Cerebellar cortex (tissue), 1 donor: ENCODE data around the gene PRR5.
"Not testable (repeated sequence)": the region's sequence is repeated elsewhere in the genome, so short reads cannot be mapped to it uniquely, and the experiment has no call there.

Experiments used
- DNase-seq: peaks from one replicate; pipeline ENCODE4 v3.0.0-alpha.2; 2015; ENCODE audit warnings: low spot score

Gene PRR5

DNA sequence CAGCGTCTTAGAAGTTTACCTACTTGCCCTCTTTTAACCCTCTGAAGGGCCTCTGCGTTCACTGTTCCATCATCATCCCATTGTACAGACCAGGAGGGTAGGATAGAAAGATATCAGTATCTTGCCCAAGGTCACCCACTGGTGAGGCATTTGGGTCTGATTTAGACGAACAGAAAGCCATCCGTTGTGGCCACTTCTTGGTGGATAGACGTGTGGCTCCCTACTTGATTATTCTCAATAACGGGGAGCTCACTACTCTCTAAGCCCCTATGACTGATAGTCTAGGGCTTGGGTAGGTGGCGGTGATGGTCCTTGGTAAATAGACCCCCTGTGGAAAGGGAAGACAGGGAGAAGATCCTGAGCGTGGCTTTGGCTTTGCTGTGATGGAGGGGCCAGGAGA, 28.6 kb upstream of the PRR5 start:
- no peak for DNase-seq

DNA sequence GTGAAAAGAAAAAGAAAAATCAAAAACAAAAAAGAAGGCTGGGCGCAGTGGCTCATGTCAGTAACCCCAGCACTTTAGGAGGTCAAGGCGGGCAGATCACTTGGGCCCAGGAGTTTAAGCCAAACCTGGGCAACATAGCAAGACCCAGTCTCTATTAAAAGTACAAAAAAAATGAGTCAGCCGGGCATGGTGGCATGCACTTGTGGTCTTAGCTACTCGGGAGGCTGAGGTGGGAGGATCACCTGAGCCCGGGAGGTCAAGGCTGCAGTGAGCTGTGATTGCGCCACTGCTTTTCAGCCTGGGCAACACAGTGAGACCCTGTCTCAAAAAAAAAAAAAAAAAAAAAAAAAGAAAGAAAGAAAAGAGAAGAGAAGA, 26.0 kb upstream of the PRR5 start:
- DNase-seq = not testable (repeated sequence)

DNA sequence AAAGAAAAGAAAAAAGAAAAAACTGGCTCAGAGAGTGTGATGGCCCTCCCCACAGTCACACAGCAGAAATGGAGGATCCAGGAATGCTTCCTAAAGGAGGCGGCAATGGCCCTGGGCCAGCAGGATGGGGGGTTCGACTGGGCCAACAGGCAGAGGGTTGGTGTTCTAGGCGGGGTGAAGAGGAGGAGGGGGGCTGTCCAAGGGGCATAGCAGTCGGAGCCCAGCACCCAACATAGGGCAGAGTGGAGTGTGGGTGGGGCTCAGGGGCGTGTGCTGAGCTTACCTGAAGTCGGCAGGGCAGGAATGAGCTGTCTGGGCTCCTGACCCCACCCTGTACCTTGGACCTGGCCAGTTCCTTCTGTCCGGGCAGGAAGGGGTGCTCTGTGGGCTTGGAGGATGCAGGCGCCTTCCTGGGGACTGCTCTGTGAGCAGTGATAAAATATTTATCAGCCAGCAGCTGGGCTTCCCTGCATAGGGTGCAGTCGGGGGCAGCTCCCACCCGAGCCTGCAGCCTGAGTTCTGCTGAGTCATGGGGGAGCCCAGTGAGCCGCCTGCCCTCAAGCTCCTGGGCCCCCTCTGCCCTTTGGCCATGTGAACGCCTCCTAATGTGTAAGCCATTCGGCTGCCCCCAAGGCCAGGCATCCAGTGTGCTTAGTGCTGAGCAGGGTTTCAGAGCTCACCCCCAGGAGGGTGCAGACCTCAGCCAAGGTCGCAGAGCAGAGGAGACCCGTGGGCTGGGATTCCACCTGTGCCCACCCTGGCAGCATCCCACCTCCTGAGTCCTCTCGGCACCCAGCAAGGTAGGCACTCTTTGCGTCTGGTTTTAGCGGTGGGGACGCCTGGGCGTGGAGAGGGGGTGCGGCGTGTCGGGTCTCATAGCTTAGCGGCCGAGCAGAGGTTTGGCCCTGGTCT, 25.3 kb upstream of the PRR5 start:
- no peak for DNase-seq

DNA sequence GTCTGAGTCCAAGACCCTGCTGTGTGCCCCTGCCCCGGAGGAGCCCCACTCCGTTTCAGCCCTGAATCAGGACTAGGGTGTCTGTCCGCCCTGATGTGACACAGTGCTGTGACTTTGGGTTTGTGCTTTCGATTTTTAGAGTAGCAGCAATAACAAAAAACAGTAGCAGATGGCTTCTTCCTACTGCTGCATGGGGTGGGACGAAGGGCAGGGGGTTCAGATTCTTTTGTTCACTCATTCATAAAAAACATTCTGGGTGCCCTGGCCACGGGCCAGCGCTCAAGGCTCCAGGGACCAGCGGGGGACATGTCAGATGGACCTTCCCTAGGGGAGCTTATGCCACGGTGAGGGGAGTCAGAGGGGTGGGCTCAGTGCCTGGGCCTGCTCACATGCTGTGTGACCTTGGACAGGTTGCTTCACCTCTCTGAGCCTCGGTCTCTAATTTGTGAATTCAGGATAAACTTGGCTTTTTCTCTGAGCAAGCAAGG, 24.6 kb upstream of the PRR5 start:
- DNase-seq = no peak

DNA sequence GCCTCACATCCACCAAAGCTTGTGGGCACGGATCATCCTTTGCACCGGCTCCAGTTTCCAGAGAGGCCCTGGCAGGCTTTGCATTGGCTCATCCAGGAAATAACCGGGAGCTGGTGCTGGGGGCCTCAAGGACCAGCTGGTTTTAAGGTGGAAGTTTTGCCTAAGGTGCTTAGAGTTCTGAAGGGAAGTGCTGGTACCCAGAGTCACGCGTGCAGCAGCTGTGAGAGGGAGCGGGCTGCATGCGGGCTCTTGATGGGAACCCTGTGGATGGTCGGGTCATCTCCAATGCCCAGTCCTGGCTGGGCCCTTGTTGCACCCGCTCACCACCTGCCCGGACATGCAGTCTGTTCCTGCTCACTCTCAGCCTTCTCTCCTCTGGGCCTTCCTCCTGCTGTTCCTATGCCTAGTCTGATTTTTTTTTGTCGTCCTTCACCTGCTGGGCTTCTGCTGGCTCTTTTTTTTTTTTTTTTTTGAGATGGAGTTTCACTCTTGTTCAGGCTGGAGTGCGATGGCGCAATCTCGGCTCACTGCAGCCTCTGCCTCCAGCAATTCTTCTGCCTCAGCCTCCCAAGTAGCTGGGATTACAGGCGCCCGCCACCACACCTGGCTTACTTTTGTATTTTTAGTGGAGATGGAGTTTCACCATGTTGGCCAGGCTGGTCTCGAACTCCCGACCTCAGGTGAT, 24.0 kb upstream of the PRR5 start:
- DNase-seq = no peak

DNA sequence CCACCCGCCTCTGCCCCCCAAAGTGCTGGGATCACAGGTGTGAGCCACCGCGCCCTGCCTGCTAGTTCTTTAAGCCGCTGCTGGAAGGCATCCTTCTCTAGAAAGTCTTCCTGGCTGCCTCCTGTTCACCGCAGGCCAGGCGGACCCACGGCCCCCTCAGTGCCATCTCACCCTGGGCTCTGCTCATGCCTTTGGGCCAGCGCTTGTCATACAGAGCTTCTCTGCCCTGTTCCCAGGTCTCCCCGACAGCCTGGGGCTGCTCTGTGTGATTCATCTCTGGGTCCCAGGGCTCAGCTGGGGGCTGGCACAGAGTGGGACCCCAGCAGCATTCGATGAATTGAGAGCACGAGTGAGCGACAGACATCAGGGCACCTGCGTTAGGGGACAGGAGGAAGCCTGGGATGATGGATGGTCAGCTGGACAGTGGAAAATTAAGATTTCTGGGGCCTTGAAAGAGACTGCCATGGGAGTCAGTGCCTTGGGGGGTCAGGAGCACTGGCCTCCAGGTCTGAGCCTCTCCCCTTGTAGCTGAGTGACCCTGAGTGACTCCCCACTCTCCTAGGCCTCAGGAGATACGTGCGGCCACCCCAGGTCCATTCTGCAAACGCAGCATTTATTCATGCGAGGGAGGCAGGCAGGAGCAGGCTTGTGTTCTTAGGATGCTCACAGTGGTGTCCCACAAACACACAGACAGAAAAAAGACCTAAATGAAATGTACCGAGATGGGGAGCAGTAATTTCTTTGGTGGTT, 23.3 kb upstream of the PRR5 start:
- DNase-seq = no peak

DNA sequence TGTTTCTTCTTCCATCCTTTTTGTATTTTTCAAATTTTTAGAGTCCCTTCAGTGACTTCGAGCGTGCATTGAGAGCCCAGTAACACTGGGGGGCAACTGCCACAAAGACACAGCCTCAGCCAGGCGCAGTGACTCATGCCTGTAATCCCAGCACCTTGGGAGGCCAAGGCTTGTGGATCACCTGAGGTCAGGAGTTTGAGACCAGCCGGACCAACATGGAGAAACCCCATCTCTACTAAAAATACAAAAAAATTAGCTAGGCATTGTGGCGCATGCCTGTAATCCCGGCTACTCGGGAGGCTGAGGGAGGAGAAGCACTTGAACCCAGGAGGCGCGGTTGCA, 22.7 kb upstream of the PRR5 start:
- not testable (repeated sequence) for DNase-seq

DNA sequence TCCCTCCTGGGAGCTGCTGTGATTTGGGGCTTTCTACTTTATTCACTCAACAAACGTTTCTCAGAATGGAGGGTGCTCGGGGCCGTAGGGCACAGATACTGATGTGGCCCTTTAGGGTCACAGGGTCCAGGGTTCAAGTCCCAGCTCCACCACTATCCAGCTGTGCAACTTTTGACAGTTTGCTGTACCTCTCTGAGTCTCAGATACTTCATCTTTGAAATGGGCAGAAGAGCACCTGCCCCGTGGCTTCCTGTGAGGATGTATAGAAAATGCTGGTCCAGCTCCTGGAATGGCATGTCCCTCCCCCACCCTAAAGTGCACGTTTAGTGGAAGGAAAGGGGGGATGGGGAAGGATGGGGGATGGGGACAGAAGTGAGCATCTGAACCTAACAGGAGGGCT, 21.9 kb upstream of the PRR5 start:
- DNase-seq = no peak

DNA sequence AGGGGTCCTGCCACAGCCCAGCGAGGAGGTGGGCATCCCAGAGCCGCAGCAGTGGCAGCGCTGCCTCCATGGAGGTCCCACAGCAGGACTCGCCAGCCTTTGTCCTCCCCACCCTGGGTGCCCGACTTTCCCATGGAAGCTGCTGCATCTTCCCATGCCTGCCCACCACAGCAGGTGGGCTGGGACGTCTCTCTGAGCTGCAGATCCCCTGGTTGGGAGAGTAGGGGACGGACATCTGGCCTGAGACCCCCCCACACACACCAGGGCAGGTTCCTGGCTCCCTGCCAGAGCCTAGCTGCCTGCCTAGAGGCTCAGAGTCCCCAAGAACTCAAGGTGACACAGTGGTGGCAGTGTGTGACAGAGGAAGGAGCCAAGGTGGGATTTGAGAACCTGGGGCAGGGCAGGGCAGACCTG, 21.5 kb upstream of the PRR5 start:
- DNase-seq = no peak

DNA sequence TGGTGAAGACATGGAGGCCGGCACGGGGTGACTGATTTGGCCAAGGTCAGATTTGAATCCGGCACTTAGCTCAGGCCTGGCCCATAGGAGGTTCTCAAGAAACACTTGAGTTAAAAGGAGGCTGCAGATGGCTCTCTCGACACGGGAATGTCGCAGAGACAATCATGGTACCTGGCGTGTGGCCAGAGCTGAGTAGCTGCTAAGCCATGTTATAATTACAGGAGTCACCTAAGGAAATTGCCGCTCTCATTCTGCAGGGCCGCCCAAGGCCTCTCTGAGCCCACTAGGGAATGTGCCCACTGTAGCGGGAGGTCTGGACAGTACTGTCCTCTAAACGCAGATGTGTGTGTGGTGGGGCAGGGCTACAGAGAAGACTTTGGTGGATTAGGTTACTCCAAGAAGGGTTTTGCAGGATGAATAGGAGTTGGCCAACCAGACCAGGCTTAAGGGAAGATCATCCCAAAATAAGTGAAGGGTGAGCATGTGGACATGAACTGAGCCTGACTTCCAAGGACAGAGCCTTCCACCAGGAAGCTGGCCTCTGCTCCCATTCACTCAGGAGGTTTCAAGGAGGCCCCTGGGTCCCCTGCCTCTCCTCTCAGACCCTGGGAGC, 19.3 kb upstream of the PRR5 start:
- no peak for DNase-seq

DNA sequence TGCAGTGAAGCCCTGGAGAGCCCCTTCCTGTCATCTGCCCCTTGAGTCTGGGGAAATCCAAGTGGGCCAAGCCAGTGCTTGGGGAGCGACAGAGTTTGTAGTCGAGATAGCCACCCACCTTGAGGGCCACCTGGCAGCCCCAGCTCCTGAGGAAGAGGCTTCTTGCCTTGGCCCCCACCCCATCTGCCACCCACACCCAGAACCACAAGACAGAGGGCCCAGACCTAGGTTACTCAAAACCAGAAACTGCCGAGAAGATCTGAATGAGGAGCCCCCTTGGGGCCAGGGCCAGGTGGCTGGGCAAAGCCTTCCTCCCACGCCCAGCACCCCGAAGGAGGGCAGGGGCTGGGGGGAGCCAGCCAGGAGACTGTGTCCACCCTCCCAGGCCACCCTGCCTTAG, 18.8 kb upstream of the PRR5 start:
- DNase-seq = no peak

DNA sequence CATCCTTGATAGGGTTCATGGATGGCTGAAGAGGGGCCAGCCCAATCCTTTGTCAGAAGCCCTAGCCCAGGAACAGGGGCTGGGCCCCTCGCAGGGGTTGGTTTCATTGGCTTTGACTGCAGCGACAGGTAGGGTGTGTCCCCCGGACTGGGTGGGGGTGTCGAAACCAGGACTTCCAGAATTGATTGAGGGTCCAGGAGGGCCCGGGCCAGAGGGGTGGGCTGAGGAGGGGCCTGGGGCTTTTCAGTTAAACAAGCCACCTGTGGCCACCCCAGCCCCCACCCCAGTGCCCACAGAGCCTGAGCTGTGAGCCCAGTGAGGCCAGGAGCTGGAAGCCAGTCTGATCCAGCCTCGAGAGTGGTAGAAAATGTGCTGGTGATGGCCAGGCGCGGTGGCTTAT, 18.1 kb upstream of the PRR5 start:
- DNase-seq = no peak

DNA sequence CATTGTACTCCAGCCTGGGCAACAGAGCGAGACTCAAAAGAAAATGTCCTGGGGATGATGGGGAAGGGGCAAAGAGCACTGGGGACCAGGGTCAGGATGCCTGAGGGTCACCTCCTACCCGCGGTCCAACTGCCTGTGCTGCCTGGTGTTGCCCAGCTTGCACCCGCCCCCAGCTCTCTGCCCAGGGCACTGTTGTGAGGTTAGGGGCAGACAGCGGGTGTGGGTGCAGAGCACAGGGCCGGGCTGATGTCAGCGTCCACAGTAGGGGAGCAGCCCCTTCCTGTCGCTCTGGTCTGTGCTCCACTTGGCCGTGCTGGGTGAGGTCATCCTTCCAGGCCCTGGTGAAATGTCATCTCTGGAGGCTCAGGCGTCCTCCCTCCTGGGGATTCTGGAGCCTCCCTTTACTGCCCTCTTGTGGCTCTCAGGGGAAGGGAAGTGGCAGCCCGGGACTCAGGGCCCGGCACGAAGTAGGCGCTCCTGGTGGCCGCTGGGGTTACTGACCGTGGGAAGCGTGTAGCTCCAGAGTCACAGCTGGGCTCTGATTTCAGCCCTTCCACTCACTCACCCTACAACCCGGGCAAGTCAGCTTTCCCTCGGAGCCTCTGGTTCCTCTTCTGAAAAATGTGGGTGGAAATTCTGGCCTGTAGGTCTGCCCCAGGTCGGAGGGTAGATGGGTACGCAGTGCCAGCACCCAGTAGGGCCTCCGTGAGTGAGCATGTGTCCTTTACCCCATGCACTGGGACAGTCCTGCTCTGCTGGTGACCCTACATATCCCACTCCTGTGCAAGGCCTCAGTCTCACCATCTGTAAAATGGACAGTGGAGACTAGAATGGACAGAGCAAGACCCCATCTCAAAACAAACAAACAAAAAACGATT, 17.3 kb upstream of the PRR5 start:
- DNase-seq = peak; percentile 80

DNA sequence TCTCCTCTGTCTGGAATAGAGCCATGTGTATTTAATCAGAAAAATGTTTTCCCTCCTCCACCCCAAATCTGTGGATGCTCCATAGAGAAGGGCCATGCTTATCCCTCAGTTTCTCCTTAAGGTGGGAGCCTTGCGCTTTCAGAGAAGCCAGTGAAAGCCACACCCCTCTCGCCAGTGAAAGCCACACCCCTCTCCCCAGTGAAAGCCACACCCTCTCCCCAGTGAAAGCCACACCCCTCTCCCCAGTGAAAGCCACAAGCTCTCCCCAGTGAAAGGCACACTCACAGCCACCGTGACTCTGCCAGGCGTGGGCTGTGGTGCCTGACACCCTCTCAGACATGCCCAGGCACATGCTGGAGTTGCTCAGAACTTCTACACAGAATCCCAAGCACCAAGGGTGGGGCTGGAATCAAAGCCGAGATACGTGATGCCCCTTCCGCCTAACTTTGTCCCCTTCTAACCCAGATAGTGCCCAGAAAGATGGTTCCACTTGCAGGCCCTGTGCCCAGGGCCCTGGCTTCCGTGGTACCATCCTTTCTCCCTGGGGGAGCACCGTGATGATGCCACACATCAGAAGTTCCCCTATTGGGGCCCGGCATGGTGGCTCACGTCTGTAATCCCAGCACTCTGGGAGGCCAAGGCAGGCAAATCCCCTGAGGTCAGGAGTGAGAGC, 16.5 kb upstream of the PRR5 start:
- no peak for DNase-seq

DNA sequence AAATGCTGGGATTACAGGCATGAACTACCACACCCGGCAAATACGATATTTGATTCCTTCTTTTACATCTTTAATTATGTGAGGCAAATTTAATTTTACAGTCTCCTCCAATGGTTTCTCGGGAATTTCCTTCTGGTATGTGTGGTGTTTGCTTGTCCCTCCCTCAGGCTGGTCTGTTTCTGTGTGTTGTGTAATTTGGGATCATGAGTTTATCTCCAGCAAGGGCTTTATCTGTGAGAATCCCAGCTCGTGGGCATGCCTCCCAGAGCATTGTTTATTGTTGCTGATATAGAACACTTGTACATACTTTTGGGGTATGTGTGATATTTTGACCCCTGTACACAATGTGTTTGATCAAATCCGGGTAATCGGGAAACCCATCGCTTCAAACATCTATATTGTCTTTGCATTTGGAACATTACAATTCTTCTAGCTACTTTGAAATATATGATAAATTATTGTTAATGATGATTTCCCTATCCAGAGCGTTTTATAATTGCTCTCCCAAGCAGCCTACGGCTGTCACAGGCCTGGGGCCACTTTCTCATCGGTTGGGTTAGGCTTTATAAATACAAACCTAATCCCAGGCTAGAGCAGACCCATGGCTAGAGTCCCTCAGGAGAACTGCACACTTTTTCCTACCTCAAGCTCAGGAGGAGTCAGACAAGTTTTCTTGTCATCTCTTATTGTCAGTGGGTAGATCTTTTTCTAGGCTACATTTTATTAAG, 15.0 kb upstream of the PRR5 start:
- DNase-seq = no peak

DNA sequence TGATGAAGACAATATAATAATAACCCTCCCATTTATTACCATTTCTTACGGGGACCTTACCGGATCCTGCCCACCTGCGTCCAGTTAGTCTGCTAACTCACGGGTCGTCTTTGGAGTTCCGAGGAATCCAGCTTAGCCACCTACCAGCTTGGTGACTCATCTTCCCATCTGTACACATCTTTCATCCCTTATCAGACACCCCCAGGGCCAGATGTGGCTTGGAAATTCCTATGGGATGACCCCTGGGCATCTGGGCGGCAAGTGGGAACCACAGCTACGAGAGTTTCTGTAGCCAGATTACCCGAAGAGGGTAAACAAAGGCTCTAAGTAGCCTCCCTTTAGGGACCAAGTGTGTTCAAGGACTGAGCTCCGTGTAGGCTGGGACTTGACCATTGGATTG, 12.8 kb upstream of the PRR5 start:
- DNase-seq = no peak

DNA sequence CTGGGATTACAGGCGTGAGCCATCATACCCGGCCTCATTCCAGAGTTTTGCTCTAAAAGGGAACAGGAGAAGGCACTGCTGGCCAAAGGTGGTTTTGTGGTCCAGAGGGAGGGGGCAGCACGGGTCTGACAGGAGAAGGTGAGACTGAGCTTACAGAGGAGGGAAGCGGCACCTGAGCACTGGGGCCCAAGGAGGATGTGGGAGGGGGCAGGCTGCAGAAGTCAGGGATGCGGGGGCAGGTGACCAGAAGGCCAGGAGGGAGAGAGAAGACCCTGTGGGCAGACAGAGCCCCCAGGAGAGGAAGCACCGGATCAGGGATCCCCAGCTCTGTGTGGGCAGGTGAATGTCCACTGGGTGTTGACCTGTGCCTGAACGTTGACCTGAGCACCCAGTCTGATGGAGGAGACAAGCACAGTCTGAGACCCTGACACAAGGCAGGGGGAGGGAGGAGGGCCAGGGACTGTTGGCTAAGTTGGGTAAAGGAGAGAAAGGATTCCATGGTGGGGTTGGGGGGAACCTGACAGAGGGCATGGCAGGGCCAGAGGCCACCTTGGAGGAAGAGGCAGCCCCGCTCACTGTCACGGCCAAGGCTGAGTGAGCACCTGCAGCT, 12.0 kb upstream of the PRR5 start:
- DNase-seq = no peak

DNA sequence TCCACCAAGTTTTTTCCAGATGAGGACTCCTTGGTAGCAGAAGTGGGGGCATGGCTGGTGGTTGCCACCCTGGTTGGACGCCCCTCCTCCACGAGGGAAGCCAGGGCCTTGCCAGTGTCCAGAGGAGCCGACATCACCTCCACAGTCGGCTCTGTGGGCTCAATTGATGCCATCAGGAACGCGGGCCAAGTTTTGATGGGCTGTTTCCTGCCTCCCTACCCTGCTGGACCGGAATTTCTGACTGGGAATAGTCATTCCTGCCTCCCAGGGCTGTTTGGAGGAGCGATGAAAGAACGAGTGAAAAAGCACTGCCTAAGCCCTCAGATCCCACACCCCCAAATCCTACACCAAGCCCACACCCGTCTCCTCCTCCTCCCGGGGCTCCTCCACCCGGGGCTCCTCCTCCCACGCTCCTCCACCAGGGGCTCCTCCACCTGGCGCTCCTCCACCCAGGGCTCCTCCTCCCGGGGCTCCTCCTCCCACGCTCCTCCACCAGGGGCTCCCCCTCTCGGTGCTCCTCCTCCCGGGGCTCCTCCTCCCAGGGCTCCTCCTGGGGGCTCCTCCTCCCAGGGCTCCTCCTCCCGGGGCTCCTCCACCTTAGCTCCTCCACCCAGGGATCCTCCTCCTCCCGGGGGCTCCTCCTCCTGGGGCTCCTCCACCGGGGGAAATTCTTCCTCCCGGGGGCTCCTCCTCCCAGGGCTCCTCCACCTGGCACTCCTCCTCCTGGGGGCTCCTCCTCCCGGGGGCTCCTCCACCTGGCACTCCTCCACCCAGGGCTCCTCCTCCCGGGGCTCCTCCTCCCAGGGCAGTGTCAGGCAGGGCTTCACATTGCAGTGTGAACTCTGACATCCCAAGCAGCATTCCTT, 10.0 kb upstream of the PRR5 start:
- no peak for DNase-seq

DNA sequence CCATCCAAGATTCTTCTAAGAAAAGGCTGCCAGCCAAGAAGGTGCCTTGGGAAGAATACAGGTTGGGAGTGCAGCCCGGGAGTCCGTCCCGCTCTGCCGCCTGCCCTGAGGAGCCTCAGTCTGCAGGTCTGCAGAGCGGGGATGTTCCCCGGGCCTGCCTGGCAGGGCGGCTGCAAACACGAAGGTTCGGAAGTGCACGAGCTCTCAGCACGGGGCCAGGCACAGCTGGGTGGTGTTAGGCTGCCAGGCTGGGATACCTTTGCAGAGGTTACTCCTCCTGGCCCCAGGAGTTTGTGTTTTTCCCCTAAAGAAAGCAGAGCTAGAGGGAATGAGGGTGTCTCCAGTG, 9.4 kb upstream of the PRR5 start:
- DNase-seq = no peak
